NCI-H345 treated with DMSO at 0.1 percent for 48 hours (cell line): ENCODE results near the gene DDX39B.

Experiments used
- DNase-seq: peaks from one replicate; lab custom pipeline; 2025; ENCODE audit not compliant: unreplicated experiment; lab: John Stamatoyannopoulos, UW

Gene DDX39B

DNA sequence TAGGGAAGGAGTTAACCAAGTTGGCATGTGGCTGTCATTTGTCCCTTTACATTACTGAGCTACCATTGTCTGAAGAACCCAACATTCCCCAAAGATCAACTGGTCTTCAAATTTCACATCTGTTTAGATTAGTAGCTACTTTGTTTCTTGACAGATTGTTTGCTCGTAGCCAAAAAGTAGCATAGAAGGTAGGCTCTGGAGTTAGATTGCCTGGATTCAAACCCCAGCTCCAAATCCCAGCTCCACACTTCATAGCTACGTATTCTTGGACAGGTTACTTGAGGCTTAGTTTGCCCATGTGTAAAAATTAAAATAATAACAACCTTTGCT is 6.7 kb upstream of the DDX39B start:
- DNase-seq, result no peak

DNA sequence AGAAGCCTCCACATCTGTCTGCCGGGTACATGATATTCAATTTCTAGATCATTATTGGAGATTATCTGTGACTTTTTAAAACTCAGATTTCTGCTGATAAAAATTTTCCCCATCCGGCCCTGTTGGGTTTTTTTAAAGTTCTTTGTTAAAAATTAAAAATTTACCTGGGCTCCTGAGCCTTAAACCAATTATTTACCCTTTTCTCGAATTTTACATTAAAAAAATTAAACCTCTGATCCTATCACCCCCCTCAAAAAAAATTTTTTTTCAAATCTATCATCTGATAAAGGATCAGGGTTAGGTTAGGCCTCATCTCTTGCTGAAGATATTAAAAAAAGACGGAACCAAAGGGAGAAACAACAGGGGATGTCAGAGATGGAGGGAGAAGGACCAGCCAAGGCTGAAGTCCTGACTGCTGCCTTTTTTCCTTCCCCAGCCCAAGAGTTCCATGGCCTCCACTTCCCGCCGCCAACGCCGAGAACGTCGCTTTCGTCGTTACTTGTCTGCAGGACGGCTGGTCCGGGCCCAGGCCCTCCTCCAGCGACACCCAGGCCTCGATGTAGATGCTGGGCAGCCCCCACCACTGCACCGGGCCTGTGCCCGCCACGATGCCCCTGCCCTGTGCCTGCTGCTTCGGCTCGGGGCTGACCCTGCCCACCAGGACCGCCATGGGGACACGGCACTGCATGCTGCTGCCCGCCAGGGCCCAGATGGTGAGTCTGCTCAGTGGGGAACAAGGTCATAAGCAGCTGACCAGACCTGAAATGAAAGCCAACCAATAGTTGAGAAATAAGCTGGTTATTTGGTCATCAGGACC is 6.1 kb upstream of the DDX39B start:
- DNase-seq, result no peak

DNA sequence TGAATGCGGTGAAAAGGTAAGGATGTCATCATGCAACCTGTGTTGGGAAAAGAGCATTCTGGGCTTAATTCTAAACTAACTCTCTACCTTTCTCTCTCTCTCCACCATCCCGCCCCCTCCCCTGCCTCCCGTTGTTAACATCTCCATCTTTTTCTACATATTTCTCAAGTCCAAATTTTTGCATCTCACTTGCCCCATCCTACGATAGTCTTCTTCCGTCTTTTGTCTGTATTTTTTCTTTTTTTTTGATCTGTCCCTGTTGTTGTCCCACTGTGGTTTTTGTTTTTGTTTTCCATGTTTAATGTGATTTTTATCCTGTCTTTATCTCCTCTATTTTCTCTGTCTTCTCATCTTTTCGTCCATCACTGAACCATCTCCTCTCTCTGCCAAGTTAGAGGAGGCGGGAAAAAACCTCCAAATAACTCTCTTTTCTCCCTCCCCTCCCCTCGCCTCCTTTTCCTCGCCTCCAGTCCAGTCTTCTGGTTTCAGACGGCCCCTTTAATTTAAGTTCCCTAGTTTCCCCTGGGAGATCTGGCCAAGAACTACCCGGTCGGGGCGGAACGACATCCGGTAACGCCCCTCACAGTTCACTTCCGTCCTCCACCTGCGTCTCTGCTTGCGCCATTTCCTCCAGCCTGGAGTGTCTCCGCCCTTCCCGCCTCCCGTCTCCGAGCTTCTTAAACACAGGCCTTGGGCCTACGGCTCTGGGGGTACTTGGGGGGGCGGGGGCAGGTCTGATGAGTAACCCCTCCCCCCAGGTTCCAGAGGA is 5.3 kb upstream of the DDX39B start, which contains the start of gene NFKBIL1:
NFKBIL1 (plus strand) TSS at position 651 of the 769 bp plus-strand sequence; CDS start at position 738, 87 bp downstream.
- DNase-seq, result peak; percentile 98

DNA sequence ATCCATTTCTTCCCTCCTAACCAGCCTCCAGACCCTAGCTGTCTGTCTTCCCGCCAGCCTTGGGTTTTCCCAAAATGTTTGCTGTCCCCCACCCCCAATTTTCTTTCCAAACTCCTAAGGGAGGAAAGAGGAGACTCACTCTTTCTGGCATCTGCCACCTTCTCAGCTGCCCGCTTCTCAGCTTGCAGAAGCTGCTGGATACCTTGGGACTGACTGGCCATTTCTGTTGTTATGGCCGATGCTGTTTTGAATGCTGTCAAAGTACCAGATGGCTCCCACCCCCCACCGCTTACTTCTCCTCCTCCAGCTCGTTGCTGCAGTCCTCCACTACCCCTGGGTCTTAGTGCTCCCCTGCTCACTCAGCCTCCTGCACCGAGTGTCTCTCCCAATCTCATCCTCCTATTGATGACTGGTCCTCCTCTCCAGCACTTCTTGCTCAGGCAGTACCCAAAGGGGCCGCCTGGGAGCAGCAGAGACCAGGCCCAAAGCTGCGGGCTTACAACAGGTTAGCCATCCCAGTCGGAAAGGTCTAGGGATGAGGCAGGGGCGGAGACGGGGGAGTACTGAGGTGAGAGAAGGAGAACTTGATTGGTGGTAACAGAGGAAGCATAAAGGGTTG is 4.6 kb upstream of the DDX39B start, which contains the start of gene ATP6V1G2:
ATP6V1G2 (minus strand) TSS at position 270 of the 619 bp plus-strand sequence; CDS start at position 221, 49 bp downstream.
- DNase-seq, result peak; percentile 92

DNA sequence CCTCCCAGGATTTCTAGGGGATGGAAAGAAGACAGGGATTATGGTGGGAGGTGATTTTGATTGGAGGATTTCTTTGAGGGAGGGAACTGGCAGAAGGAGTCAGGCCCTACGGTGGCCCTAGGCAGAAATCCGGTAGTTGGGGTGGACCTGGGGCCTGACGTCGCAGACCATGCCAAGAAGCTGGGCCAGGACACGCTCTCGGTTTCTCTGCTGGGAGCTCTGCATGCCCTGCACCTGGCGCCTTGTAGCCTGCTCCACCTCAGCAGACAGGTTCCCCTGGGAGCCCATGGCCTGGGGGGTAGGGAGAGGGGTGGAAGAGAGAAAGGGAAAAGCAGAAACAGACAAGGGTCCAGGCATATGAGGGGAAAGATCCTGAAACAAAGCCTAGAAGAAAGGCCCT is 3.5 kb upstream of the DDX39B start:
- no peak for DNase-seq

DNA sequence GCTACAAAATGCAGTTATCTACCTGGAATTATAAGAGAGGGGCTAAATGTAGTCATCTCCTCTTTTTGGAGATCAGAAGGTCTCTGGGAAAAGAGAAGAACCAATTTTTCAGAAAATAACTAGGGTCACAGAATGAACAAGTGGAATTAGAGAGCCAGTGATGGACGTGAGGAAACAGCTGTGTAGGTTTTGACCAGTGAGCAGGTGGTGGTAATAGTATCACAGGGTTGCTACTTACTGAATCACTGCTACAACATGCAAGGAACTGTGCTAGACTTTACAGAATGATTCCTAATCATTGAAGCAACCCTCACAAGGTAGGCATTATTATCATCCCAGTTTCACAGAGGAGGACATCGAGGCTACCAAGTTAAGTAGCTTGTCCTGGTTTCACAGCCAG is 2.9 kb upstream of the DDX39B start:
- DNase-seq, result no peak

DNA sequence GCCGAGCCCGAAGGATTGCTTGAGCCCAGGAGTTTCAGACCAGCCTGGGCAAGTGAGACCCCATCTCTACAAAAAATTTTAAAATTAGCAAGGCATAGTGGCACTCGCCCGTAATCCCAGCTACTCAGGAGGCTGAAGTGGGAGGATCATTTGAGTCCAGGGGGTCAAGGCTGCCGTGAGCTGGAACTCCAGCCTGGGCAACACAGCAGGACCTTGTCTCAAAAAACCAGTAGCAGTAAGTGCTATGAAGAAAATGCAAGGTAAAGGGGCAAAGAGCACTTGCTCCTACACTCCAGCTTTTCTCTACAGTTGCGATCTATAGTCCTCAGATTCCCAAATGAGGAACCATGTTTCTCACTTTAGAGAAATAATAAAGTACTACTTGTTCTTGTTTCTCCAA is 1.8 kb upstream of the DDX39B start:
- no peak for DNase-seq

DNA sequence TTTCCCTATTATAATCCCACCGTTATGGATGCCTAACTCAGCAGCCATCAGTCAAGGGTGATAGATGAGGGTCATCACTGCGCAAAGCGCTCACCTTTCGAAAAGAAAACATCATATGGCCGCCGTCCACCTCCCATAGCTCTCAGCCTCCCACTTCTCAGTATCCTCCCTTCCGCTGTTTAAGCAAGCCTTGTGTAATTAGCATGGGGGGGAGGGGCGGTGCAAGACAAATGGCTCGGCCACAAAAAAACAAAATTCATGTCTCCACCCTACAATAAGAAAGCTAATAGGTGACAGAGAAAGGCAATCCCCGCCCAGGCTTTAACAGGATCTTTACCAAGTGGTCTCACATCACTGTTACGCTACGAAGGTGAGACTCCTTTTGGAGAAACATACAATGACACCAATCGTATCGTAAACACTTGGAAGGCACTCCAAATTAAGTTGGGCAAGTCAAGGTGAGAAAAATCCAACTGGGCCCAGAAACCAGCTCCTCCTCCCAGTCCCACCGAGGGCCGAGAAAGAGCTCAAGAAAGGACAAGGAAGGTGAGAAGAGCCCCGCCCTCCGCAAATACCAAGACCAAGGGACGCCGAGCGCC is 645 bp downstream of the DDX39B start:
- peak; percentile 2 for DNase-seq

DNA sequence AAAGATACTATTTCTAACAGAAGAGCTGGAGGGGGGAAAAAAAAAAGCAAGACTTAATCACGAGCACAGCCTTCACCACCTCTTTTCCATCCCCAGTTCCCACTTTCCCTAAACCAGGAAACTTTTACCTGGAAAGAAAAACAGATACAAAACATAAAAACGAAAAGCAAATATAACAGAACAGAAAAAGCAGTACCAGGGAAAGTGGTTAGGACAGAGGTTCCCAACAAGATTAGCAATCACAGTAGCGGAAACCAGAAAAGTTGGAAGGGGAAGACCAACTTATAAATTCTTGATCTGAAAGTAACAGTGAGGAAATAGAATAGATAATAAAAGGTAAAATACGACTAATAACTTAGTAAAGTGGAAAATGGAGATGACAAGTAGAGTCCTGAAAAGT is 1.2 kb downstream of the DDX39B start:
- DNase-seq, result no peak

DNA sequence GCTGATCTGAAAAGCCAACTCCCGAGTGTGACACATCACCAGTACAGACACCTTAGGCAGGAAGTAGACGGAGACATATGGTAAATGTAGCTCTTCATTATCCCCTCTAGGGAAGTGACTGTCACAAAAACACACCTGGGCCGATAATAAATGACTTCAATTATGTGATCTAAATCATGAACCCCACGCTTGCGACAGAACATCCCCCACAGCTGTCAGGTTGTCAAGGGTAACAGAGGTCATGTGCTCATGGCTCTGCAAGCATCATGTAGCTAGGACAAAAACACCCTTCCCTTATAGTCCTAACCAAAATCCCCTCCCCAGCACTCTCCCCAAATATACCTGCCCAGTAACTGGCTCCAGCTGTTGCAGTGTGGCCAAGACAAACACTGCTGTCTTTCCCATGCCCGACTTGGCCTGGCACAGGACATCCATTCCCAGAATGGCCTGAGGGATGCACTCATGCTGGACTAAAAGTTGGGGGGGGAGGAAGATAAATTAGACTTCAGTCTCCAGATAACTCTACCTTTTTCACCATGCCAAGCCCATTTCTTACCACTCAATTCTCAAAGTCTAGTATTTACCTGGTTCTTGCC is 2.9 kb downstream of the DDX39B start:
- DNase-seq, result no peak

DNA sequence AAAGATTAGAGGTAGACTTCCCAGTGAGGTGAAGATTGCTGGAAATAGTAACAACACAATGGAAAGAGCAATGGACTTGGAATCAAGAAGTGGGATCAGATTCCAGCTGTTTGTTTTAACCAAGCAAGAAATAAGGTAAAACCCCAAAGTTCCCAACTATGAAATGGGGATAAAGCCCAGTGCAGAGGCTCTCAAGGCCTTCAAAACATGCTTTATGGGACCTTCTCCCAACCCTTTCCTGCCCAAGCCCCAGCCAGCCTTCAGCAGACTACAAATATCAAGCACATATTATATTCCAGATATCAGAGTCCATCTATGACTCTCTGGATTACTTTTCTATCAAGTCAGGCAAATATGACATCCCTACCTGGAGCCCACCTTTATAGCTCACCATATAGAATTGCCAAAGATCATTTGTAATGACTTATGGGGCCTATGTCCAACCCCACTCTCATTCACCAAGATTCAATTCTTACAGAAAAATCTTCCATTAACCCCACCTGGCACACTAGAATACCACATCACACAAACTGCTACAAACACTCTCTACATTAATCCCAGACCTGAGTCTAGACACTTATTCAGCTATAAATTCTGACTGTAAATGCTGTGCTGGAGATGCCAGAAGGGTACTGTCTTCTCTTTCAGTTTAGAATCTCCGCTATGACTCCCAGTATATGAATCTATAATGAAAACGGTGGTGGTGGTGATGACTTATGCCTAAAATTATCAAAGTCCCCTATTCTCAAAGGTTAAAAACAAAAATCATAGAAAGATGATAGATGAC is 6.1 kb downstream of the DDX39B start:
- no peak for DNase-seq

DNA sequence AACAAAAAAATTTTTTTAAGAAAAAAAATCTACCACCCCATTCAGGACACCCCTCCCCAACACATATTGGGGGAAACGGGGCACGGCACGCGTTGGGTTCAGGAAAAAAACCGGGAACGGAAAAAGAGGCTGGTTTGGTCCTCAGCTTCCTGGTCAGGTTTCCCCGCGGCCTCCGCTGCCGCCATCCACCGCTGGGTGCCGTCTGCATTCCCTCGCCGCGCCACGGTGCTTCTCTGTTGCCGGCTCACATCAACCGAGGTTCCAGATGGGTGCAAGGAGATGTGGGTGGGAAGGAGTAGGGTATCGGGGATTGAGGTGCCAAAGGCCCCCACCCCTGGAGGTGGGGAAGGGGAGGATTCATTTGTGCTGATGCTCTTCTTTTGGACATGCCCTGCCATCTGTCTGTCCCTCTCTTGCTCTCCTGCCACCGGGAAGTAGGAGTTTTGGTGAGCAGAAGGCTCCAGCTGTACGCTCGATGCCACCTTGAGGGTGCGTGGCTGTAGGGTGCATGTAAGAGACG is 7.2 kb downstream of the DDX39B start:
- DNase-seq, result no peak

DNA sequence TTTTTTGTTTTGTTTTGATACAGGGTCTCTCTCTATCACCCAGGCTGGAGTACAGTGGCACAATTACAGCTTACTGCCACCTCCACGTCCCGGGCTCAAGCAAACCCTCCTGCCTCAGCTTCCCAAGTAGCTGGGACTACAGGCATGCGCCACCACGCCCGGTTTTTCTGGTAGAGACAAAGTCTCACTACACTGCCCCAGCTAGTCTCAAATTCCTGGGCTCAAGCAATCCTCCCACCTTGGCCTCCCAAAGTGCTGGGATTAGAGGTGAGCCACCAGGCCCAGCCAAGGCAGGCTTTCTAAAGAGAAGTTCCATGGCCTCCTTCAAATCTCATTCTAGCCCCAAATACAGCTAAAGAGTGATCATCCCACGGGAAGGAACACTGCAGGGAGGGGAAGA is 7.8 kb downstream of the DDX39B start:
- no peak for DNase-seq

DNA sequence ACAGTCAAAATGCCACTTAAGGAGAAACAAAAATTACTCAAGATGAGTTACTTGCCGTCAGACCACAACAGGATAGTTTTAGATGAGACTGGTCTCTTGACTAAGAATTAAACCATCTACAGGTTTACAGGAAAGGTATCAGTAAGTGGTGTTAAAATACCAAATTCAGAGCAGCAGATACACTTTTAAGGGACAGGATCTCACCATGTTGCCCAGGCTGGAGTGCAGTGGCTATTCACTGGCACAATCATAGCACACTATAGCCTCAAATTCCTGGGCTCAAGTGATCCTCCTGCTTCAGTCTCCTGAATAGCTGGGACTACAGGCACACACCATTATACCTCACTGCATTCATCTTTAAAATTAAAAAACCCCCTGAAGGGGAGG is 8.4 kb downstream of the DDX39B start:
- no peak for DNase-seq

DNA sequence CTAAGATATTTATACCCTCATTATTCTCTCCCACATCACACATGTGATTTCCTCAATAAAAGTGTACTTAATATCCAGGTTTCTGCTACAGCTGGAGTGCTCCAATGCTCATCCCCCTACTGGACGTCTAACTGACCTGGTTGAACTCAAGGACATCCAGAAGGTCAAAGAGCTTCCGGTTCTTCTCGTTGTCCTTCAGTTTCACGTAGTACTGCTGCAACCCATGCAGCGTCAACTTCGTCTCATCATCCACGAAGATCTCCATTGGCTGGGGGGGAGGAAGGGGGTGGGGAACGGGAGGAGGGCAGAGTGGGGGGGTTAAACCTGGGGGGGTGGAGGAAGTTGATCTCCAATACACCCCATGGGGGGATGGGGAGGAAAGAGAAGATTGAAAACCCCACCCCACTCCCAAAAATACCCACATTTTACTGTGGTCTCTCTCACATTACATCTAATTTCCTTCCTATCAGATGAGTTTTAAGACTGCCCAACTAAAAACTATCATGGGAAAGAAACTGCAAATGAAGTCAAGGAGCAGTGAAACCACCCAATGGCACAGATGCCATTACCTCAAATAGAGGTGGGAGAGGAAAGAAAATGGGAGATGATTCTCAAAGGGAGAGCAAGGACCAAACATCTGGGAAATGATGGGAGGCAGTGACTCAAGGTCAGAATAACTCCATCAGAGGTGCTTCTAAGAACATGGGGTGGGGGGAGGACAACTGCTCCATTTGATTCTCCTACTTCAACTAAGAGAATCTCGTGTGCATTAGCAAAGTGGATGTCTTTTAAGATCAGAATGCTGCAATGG is 9.0 kb downstream of the DDX39B start:
- DNase-seq, result no peak

DNA sequence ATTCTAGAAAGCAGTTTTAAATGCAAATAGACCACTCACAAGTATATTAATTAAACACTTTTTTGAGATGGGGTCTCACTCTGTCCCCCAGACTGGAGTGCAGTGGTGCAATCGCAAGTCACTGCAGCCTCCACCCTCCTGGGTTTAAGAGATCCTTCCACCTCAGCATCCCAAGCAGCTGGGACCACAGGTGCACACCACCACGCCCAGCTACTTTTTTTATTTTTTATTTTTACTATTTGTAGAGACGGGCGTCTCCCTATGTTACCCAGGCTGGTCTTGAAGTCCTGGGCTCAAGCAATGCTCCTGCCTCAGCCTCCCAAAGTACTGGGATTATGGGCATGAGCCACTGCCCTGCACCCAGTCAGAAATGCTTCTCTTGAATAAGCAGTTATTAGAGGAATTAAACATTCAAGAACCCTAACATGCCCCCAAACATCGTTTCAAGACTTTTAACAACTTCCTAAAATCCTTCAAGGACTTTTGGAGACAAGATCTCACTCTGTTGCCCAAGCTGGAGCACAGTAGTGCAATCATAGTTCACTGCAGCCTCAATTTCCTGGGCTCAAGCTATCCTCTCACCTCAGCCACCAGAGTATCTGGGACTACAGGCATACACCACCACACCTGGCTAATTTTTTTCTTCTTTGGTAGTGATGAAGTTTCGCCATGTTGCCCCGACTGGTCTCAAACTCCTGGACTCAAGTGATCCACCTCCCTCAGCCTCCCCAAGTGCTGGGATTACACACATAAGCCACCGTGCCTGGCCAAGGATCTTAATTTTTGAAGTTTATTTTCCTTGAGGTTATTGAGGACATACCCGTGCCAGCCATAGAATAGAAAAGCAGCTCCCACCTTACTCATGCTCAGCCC is 9.8 kb downstream of the DDX39B start:
- no peak for DNase-seq

DNA sequence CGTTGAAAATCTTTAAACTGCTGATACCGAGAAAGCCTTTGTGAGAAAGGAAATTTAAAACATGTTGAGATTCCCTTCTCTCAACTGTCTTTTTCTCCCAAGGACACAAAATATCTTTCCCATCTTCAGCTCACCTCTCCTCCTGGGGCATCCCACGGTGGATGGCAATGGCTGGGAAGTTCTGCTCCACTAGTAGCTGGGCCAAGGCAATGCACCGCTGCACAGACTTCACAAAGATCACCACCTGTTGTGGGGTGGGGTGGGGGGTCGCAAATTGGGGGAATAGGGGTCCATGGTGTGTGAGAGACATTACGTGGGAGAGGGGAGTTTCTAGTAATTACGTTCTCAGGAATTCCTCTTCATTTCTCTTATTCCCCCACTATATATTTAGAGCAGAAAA is 10.6 kb downstream of the DDX39B start:
- DNase-seq, result no peak

DNA sequence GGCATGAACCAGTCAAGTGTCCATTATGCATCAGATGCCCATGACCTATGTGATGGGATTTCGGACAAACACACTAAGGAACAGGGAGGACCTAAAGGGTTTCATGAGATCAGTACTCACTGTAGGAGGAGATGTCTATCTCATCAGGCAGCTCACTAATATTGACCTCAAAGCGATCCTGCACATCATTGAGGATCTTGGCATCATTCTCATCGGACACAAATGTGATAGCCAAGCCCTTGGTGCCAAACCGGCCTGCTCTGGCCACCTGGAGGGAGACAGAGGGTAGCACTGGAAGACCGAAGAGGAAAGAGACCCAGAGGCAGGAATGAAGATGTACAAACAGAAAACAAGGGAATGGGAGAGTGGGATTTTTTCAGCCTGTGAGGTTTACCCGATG is 11.1 kb downstream of the DDX39B start:
- DNase-seq, result no peak
